HL-60 (cell line): ENCODE data around the gene MT2A.

Experiments used
- CTCF ChIP-seq: IDR thresholded peaks from one replicate; pipeline ENCODE4 v1.5.1; 2011; ENCODE audit warnings: low read length, control low read depth, inconsistent platforms; ENCODE audit not compliant: insufficient read depth
- POLR2AphosphoS5 ChIP-seq: IDR thresholded peaks from 2 replicates; pipeline ENCODE4 v1.6.1; 2012; ENCODE audit warnings: low read depth
- TF ChIP-seq, protein P1 (sequence below): IDR thresholded peaks from 2 replicates; pipeline ENCODE4 v1.6.1; 2012; ENCODE audit warnings: low read depth; ENCODE audit not compliant: insufficient replicate concordance

- TF ChIP-seq CTCF (no peak), POLR2AphosphoS5 (no peak)
- TF ChIP-seq, protein P1, sequence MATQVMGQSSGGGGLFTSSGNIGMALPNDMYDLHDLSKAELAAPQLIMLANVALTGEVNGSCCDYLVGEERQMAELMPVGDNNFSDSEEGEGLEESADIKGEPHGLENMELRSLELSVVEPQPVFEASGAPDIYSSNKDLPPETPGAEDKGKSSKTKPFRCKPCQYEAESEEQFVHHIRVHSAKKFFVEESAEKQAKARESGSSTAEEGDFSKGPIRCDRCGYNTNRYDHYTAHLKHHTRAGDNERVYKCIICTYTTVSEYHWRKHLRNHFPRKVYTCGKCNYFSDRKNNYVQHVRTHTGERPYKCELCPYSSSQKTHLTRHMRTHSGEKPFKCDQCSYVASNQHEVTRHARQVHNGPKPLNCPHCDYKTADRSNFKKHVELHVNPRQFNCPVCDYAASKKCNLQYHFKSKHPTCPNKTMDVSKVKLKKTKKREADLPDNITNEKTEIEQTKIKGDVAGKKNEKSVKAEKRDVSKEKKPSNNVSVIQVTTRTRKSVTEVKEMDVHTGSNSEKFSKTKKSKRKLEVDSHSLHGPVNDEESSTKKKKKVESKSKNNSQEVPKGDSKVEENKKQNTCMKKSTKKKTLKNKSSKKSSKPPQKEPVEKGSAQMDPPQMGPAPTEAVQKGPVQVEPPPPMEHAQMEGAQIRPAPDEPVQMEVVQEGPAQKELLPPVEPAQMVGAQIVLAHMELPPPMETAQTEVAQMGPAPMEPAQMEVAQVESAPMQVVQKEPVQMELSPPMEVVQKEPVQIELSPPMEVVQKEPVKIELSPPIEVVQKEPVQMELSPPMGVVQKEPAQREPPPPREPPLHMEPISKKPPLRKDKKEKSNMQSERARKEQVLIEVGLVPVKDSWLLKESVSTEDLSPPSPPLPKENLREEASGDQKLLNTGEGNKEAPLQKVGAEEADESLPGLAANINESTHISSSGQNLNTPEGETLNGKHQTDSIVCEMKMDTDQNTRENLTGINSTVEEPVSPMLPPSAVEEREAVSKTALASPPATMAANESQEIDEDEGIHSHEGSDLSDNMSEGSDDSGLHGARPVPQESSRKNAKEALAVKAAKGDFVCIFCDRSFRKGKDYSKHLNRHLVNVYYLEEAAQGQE: no peak
These were observed 23.9 kb downstream of the MT2A start, which contains the start of gene MT1M for GRCh38 chr16:56632156-56632847.
